ENCODE measurements around the gene FLYWCH2.

DNA sequence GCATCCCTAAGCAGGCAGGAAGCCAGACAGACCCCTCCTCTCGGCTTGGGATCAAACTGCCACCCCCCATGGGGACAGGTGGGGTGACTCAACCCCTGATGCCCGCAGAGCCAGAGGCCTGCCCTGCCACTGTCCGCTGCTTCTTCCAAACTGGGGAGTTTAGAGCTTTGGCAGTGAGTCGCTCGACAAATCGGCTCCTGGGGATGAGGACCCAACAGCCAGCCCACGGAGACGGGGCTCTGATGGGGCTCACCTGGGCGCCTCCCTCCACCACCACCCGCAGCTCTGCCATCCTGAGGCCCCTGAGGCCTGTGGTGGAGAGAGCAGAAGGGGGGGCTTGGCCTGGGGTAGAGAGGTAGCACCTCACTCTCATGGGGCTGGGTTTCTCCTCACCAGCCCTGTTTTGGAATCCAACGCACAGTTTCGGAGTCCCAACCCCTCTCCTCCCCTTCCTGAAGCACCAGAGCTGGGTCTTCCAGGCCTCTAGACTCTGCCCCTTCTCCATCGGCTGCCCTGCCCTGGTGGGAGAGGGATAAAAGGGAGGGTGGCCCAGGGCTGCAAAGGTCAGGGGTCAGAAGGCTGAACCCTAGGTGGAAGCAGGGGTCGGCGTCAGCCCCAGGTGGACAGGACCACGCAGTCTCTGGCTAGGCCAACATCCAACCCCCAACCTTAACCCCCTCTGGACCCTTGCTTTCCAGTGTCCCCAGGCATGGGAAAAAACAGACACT lies 30.8 kb upstream of the FLYWCH2 start:
- TF ChIP-seq ZBTB17 (tag by site-specific recombination; IDR thresholded peaks at IDR 0.05), result no peak
- TF ChIP-seq, protein P1, sequence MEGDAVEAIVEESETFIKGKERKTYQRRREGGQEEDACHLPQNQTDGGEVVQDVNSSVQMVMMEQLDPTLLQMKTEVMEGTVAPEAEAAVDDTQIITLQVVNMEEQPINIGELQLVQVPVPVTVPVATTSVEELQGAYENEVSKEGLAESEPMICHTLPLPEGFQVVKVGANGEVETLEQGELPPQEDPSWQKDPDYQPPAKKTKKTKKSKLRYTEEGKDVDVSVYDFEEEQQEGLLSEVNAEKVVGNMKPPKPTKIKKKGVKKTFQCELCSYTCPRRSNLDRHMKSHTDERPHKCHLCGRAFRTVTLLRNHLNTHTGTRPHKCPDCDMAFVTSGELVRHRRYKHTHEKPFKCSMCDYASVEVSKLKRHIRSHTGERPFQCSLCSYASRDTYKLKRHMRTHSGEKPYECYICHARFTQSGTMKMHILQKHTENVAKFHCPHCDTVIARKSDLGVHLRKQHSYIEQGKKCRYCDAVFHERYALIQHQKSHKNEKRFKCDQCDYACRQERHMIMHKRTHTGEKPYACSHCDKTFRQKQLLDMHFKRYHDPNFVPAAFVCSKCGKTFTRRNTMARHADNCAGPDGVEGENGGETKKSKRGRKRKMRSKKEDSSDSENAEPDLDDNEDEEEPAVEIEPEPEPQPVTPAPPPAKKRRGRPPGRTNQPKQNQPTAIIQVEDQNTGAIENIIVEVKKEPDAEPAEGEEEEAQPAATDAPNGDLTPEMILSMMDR (tag by site-specific recombination; IDR thresholded peaks at IDR 0.05), result no peak
- no peak for TF ChIP-seq YY1 (tag by site-specific recombination; IDR thresholded peaks at IDR 0.05)
- no peak for TF ChIP-seq TCF7L2 (IDR thresholded peaks at IDR 0.05; ENCODE audit: borderline replicate concordance, low read depth, low read length)
- no peak for TF ChIP-seq KLF9 (tag by site-specific recombination; IDR thresholded peaks at IDR 0.05; ENCODE audit: low read depth)
- TF ChIP-seq ZEB2 (tag by site-specific recombination; IDR thresholded peaks at IDR 0.05), result no peak

Measured in HEK293 (cell line).